Measurements from ENCODE around the gene TM7SF3.
"Not testable (repeated sequence)": the region's sequence is repeated elsewhere in the genome, so short reads cannot be mapped to it uniquely, and the experiment has no call there.

The TM7SF3 gene

GRCh38 chr12:27014085-27014858 lies at the start of gene TM7SF3:
TM7SF3 (minus strand) TSS chr12:27014384; CDS start chr12:27014168, 216 bp downstream.
- peak; percentile 79 to 97 (median 94) for DNase-seq
- intact Hi-C loops (cut with DNase I): loop anchor here (2.0 to 10.0 kb wide), 3 partner anchors 75 to 291 kb away; partner anchors contain the start of gene FGFR1OP2

- intact Hi-C loops (cut with DNase I): no loop called here
- DNase-seq: no peak
Measured at GRCh38 chr12:27063250-27063851, 49.2 kb upstream of the TM7SF3 start.

DNA sequence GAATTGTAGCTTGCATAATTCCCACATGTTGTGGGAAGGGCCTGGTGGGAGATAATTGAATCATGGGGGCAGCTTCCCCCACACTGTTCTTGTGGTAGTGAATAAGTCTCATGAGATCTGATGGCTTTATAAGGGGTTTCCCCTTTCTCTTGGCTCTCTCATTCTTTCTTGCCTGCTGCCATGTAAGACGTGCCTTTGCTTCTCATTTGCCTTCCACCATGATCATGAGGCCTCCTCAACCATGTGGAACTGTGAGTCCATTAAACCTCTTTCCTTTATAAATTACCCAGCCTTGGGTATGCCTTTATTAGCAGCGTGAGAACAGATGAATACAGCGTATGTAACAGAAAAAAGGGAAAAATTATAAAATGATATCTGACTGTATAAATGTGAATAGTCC lies 47.1 kb upstream of the TM7SF3 start:
- intact Hi-C loops (cut with DNase I): no loop called here
- no peak for DNase-seq

DNA sequence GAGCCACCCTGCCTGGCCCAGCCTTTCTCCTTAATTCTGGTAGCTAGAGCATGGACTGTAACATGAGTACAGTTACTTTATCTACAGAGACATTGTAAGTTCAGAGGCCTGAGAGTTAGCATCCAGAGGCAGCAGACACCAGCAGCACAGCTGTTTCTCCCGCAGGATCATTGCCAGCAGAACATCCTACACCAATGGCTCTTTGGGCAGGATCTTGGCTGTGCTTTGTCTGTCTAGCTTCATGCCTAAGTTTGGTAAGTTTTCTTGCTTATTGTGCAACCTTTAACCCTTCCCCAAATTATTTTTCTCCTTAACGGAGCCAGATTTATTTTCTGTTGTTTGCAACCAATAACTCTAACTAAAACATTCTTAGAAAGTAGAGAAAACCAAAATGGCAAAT lies 46.6 kb upstream of the TM7SF3 start:
- DNase-seq: no peak
- intact Hi-C loops (cut with DNase I): no loop called here

DNA sequence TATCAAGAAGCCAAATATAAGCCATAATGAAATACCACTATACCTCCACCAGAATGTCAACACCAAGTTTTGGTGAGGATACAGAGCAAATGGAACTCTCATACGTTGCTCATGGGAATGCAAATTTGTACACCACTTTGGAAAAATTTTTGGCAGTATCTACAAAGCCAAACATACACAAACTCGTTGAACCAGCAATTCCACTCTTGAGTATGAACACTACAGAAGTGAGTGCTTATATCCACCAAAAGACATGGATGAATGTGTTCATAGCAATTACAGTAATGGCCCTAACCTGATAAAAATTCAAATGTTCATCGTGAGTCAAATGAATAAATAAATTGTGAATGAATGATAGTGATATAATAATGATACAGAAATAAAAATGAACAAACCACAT lies 43.4 kb upstream of the TM7SF3 start:
- DNase-seq: no peak
- intact Hi-C loops (cut with DNase I): no loop called here

DNA sequence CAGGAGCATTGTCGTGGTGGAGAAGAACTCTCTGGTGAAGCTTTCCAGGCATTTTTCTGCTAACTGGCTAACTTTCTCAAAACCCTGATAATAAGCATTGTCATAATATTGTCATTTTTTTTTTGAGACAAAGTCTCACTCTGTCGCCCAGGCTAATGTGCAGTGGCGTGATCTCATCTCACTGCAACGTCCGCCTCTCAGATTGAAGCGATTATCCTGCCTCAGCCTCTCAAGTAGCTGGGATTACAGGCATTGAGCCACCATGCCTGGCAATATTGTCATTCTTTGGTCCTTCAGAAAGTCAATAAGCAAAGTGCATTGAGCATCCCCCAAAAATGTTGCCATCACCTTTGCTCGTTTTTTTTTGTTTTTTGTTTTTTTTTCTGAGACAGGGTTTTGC lies 41.8 kb upstream of the TM7SF3 start:
- no peak for DNase-seq
- intact Hi-C loops (cut with DNase I): no loop called here

DNA sequence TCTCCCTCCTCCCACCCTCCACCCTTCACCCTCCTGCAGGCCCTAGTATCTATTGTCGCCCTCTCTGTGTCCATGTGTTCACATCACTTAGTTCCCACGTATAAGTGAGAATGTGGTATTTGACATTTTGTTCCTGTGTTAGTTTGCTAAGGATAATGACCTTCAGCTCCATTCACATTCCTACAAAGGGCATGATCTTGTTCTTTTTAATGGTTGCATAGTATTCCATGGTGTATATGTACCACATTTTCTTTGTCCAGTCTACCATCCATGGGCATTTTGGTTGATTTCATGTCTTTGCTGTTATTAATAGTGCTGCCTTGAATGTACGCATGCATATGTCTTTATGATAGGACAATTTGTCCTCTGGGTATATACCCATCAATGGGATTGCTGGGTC lies 38.6 kb upstream of the TM7SF3 start:
- intact Hi-C loops (cut with DNase I): no loop called here
- no peak for DNase-seq

GRCh38 chr12:27052176-27052575 lies 38.0 kb upstream of the TM7SF3 start:
- intact Hi-C loops (cut with DNase I): no loop called here
- DNase-seq: no peak

DNA sequence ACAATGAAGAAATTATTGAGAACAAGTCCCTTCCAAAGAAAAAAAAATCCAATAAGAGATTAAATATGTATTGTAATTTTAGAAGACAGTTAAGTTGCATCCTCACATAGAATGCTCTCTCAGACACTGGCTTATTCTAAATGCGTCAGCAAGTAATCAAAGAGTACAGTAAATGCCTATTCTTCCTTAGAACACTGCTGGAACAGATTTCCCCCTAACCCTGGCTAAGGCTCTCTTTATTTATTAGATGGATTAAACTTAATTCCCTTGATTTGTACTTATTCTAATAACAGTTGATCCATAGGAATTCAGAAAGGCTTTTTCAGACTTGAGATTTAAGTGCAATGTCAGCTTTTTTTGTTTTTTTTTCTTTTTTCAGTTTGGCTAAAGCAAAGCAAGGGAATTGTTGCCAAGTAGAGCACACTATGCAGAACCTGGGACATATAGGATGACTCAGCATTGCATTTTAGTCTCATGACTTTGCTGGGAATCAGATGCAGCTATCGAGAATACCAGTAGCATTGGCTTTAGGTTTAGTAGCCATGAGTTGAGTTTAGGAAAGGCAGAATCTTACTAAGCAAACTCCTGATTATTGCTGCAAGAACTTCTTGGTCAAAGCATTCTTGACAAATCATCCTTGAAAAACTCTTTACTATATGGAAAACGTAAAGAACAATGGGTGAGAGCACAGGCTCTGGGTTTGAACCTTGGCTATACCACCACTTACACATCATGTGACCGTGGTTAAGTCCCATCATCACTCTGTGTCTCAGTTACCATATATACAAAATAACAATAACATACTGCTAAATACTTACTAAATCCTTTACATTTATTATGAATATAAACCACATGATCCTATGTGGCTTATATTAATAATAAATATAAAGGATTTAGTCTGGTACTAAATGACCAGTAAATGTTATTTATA lies 34.9 kb upstream of the TM7SF3 start:
- no peak for DNase-seq

DNA sequence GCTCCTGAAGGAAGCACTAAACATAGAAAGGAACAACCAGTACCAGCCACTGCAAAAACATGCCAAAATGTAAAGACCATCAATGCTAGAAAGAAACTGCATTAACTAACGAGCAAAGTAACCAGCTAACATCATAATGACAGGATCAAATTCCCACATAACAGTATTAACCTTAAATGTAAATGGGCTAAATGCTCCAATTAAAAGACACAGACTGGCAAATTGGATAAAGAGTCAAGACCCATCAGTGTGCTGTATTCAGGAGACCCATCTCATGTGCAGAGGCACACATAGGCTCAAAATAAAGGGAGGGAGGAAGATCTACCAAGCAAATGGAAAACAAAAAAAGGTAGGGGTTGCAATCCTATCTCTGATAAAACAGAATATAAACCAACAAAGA lies 27.8 kb upstream of the TM7SF3 start:
- intact Hi-C loops (cut with DNase I); DNase-seq: not testable (repeated sequence)

More for the DNA sequence above, 34.9 kb upstream of the TM7SF3 start:
- intact Hi-C loops (cut with DNase I): no loop called here

- DNase-seq; intact Hi-C loops (cut with DNase I): not testable (repeated sequence)
Measured at GRCh38 chr12:27040637-27041036, 26.5 kb upstream of the TM7SF3 start.

DNA sequence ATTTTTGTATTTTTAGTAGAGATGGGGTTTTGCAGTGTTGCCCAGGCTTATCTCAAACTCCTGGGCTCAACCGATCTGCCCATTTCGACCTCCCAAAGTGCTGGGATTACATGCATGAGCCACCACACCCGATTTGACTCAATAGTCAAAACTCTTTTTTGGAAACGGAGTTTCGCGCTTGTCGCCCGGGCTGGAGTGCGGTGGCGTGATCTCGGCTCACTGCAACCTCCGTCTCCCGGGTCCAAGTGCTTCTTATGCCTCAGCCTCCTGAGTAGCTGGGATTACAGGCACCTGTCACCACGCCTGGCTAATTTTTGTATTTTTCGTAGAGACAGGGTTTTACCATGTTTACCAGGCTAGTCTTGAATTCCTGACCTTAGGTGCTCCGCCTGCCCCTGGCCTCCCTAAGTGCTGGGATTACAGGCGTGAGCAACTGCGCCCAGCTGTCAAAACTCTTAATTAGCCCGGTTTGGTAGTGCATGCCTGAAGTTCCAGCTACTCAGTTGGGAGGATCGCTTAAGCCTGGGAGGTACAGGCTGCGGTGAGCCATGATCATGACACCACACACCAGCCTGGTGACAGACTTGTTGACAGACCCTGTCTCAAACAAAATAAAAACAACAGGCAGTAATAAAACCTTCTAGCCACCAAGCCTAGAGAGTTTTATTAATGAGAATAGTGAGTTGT lies 20.6 kb upstream of the TM7SF3 start:
- intact Hi-C loops (cut with DNase I): no loop called here
- DNase-seq: no peak

- intact Hi-C loops (cut with DNase I): no loop called here
- no peak for DNase-seq
Measured at GRCh38 chr12:27032679-27033078, 18.5 kb upstream of the TM7SF3 start.

DNA sequence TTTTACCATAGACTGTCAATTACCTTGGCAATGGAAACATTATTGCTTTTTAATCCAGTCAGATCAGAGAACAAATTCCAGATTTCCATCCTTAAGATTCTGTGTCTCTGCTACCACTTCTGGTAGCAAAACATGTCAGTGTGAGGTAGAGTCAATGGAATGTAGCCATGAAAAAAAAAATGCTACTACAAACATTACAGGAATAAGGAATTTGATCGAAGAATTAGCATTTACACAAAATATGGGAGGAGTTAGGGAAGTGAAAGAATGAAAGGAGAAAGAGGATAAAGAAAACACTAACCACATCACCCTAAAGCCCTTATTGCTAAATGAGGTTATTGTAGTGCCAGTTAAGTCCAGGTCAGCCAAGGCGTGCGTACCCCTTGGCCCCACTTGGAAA lies 17.3 kb upstream of the TM7SF3 start:
- no peak for DNase-seq
- intact Hi-C loops (cut with DNase I): no loop called here

- no peak for DNase-seq
- intact Hi-C loops (cut with DNase I): no loop called here
Measured at GRCh38 chr12:27026257-27026656, 12.1 kb upstream of the TM7SF3 start.

DNA sequence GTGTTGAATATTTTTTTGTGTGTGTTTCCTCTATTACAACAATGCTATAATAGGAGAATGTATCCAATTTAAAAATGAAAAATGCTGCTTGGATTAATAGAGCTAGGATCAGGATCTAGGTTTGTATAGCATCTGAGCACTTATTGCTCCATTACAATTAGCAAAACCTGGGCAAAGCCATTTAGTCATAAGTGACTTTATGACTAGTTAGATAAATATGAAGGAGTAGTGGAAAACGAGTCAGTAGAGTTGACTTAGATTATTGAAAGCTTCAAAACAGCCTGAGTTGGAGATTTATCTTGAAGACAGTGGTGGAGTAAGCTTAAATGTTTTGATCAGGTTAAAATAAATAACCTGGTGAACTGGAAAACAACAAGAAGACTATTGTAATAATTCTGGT lies 10.9 kb upstream of the TM7SF3 start:
- intact Hi-C loops (cut with DNase I): no loop called here
- no peak for DNase-seq

DNA sequence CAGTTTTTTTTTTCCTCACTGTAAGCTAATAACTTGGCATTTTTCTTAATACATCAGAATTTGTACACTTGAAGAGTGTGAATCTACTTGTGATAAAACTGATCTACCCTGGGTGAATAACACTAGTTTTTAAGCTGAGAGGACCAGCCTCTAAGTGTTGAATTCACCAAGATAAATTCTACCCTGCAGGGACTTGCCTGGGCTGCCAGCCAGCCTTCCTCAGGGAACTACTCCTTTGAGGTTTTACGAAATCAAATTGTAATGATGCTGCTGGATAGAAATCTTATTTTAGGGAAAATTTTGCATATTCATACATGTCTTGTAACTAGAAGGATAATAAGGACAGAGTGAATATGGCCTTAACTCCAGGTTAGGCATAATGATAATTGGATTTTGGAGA lies 10.1 kb upstream of the TM7SF3 start:
- intact Hi-C loops (cut with DNase I): no loop called here
- DNase-seq: no peak

GRCh38 chr12:27020761-27021160 lies 6.6 kb upstream of the TM7SF3 start:
- DNase-seq: no peak
- intact Hi-C loops (cut with DNase I): no loop called here

DNA sequence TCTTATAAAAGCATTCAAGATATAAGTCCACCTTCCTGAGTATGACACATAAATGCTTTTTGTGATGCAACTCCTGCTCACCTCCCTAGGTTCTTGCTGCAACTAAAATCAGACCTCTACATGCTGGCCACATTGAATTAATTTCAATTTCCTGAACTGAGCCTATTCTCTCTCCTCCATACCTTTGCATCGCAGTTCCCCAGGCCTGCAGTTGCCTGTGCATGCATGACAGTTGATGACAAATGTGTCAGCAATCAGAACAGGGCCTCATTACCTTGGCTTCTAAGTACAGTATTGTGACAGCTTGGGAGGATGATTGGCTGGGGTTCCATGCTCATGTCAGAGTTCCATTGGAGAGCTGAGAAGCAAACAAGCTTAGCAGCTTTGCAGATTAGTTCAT lies 3.9 kb upstream of the TM7SF3 start:
- DNase-seq: peak in 32 of 42 donors; percentile 19 to 89 (median 57)
- intact Hi-C loops (cut with DNase I): loop anchor here (10.0 kb wide), 2 partner anchors 163 to 287 kb away; no protein-coding TSS in a partner anchor
